GM19468 (cell line): ENCODE data around the gene GPS2.

Experiments
- ATAC-seq: cut with Tn5 transposase; IDR thresholded peaks from one replicate; pipeline ENCODE4 v1.9.1; 2021; ENCODE audit warnings: mild to moderate bottlenecking, moderate library complexity, moderate number of reproducible peaks; ENCODE audit not compliant: unreplicated experiment; ENCODE audit errors: extremely low read depth

The GPS2 gene

DNA sequence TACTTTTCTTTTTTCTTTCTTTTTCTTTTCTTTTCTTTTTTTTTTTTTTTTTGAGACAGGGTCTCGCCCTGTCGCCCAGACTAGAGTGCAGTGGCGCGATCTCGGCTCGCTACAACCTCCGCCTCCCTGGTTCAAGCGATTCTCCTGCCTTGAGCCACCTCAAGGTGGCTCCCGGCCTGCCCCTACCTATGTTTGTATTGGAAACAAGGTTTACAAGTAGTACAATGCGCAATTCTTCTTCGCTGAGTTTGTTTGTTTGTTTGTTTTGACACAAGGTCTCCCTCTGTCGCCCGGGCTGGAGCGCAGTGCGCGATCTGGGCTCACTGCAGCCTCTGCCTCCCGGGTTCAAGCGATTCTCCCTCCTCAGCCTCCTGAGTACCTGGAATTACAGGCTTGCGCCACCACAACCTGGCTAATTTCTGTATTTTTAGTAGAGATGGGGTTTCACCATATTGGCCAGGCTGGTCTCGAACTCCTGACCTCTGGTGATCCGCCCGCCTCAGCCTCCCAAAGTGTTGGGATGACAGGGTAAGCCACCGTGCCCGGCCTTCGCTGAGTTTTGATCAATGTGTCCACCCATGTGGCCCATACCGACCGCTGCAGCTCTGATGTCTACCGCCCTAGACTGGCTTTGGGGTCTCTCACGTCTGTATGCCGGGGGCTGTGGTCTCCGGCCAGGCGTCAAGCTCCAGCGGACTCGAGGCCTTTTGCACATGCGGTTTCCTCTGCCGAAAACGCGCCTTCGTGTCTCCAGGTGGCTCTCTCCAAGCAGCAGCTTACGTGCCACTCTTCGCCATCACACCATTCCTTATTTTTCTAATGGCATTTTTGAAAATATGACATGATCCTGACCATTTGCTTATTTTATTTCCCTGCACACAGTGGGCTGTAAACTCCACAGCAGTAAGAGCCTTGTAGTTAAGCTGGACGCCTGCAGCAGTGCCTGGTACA lies 19.7 kb downstream of the GPS2 start:
- no peak for ATAC-seq

DNA sequence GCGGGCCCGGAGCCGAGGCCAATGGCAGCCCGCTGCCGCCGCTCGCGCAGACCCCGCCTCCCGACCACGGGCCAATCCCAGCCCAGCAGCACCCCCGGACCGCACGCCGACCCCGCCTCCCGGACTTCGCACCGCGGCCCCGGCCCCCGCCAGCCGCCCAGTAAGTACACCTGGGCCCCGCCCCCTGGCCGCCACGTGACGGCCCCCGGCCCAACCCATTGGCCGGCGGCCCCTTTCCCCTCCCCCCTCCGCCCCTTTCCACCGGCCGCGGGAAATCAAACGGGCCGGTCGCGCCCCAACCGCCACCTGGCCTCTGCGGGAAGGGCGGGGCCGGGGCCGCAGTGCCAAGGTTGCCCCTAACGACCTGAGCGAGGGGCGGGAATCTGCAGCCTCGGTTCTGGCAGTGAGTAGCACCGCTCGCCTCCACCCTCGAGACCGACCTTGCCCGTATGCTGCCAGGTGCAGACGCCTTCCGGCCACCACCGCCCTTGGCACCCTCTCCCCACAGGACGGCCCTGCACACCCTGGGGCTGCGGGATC lies 20.5 kb downstream of the GPS2 start, which contains the start of gene YBX2:
Gene YBX2 (minus strand): TSS at position 26 of the 540 bp plus-strand sequence. CDS start 139 bp downstream, outside the sequence.
- no peak for ATAC-seq

DNA sequence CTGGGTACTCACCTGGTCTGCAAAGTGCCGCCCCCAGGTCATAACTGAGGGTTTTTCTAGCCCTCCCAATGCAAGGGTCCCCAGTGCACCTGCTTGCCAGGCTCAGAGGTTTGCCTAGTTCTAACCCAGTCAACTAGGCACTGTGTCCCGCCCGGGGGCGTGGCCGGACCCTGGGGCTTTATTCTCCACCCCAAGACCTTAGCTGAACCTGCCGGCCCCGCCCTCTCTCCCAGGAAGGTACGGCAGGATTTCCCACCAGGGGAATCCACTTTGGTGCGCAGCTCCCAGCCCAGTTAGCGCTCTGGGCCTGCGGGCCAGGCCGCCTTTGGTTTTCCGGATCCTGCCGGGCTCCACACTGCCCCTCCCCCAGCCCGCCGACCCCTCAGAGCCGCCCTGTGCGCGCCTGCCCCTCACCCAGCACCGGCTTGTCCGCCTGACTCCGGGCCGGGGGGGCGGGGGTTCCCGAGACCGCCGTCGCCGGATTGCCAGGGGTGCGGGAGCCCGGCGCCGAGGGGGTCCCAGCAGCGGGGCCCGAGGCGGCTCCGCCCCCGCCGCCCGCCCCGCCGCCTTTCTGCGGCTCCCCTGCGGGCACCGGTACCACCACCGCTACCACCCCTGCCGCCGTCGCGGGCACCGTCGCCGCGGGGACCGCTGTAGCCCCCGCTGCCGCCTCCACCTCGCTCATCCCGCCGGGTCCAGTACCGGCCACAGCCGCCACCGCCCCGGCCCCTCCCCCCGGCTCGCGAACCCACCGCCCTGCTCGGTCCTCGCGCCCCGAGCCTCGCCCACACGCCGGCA lies 21.1 kb downstream of the GPS2 start:
- ATAC-seq: no peak

DNA sequence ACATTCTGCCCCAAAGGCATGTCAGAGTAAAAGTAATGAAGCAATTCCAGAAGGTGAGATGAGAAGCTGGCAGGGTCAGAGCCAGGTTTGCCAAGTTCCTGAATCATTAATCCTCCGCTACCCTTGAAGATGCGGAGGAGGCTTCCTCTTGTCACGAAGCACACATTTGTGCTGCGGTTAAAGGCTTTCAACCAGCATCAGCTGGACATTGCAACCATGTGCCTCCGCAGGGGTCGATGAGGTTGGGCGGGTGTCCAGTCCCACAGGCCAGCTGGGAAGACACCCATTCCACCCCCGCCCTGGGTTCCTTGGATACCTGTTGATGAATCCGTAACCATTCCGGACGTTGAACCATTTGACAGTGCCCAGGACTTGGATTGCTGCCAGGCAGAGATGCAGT lies 22.0 kb downstream of the GPS2 start:
- no peak for ATAC-seq

DNA sequence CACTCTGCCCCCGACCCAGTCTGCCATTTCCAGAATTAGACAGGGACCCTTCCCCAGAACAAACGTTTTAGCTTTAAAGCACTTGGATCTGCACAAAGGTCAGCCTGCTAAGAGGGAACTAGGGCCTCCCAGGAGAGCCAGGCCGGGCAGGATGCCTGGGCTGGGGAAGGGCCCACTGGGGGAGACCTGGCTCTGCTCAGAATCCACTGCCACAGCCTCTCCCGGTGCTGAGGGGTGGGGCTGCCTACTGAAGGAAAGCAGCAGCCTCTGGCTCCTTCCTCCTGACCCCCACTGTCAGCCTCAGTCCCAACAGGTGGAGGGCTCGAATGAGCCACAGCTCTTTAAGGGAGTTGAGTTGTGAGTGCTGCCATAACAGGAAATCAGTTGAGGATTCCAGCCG lies 22.4 kb downstream of the GPS2 start:
- ATAC-seq: no peak

DNA sequence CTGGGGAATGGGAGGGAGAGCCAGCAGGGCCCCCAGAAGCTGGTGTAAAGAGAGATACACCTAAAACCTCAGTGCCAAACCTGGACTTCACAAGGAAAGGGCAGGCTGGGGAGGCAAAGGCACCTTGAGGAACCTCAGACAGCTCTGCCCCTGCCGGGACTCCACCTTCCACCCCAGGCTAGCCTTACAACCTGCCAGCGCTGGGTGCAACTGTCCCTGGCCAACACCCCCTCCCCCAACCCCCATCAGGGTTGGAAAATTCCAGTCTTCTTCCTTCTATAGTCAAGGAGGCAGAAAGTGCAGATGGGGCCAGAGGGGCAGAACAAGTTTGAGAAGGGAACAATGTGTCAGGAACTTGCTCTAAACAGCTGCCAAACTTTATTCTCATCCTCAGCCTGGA lies 23.0 kb downstream of the GPS2 start:
- ATAC-seq: no peak

DNA sequence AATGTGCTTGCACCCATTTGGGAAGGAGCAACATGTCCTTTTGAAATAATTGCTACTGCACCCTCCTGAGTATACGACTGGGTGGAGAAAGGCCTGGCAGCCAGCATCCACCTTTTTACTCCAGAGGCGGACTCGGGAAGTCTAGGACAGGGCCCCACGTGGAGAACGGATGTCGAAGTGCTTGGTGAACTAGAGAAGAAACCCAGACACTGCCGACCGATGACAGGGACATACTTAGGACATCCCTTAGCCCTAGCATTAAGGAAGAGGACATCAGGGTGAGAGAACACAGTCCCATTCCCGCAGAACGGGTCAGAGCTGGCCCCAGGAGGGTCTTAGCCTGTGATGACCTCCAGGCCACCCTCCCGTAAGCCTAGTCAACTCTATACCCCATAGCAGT lies 24.5 kb downstream of the GPS2 start:
- no peak for ATAC-seq

DNA sequence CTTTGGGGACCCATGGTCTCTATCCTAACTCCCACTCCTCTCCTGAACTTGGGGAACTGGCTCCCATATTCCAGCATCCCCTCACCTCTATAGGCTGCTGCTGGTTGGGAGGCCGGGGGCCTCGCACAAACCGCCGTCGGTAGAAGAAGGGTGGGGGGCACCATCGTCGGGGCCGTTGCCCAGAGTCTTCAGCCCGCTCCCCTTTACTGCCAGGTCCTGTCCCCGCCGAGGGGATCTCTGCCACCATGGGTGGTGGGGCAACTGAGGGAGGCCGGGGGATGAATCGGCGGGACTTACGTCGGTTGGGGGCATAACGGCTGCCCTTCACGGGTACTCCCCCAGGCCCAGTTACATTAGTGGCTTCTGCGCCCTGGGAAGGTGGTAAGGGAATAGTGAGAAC lies 25.0 kb downstream of the GPS2 start:
- ATAC-seq: no peak

DNA sequence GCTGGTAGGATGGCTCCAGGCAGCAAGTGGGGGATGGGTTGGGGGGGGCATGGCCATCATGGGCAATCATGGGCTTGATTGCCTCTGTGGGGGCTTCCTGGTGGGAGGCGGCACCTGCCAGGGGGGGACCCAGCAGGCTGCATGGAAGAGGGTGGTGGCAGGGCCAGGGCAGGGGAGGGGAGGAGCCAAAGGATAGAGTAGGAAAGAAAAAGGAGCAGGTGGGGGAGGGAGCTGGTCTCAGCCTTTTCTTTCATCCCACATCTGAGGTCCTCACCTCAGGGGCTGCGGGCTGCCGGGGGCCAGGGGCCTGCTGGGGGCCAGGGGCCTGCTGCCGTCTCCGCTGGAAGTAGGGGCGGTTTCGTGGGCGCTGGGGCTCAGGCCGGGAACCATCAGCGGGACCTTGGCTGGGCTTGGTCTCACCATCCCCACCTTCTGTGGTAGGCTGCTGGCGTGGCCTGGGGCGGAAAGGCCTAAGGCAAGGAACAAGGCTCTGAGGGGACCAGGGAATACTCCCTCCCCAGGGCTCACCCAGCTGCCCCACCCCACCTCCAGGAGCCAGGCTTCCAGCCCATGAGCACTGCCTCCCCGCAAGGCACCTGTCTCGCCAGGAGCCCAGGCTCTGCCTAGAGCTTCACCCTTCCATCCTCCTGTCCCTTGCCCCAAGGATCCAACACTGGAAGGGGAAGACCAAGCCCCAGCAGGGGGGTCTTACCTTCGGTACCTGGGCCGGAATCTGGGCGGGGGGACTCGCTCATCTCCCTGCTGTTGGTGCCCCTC lies 25.7 kb downstream of the GPS2 start:
- ATAC-seq: no peak

DNA sequence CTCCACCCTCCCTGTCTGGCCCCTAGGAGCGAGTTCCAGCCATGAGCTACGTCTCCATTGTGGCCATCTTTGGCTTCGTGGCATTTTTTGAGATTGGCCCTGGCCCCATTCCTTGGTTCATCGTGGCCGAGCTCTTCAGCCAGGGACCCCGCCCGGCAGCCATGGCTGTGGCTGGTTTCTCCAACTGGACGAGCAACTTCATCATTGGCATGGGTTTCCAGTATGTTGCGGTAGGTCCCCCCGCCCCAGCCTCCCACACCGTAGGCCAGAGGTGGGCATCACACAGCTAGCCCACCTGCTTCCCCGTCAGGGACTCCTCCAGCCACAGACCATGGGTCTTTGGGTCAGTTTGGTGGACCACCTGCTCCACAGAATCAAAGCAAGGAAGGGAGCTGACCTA lies 29.5 kb downstream of the GPS2 start:
- no peak for ATAC-seq

DNA sequence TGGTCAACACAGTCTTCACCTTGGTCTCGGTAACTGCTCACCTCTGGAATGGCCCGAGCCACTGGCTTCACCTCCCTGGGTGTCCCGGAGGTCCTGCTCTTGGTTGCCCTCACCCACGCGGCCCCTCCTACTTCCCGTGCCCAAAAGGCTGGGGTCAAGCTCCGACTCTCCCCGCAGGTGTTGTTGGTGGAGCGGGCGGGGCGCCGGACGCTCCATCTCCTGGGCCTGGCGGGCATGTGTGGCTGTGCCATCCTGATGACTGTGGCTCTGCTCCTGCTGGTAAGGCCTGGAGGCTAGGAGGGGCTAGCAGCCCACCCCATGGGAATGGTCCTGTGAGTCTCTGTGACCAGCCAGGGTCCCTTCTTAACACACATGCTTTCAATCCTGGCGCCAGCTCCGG lies 30.2 kb downstream of the GPS2 start:
- no peak for ATAC-seq

DNA sequence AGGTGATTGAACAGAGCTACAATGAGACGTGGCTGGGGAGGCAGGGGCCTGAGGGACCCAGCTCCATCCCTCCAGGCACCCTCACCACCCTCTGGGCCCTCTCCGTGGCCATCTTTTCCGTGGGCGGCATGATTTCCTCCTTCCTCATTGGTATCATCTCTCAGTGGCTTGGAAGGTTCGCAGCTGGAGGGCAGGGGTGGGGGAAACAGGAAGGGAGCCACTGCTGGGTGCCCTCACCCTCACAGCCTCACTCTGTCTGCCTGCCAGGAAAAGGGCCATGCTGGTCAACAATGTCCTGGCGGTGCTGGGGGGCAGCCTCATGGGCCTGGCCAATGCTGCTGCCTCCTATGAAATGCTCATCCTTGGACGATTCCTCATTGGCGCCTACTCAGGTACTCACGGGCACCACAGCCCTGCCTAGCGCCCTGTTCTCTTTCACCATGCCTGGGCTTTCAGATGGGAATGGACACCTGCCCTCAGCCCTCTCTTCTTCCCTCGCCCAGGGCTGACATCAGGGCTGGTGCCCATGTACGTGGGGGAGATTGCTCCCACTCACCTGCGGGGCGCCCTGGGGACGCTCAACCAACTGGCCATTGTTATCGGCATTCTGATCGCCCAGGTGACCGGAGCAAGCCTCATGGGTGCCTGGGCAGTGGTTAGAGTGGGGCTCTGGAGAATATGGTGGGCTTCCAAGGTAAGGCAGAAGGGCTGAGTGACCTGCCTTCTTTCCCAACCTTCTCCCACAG lies 31.5 kb downstream of the GPS2 start:
- no peak for ATAC-seq

DNA sequence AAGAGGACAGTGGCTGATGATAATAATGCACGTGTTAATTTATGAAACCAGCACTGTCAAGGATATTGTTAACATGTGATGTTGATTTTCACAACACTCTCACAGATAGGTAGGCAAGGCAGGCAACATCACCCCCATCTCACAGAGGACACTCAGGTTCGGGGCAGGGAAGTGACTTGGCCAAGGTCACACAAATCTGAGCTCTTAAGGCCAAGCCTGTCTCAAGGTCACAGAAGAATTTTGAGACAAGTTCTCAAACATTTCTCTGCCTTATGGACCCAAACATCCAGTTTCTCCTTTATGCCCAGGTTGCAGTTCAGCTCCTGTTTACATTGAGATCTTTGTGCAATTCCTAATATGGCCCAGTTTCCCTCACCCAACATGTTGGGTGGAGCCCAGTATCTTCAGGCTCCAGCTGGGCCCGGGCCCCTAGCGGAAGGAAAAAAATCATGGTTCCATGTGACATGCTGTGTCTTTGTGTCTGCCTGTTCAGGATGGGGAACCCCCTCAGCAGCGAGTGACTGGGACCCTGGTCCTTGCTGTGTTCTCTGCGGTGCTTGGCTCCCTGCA lies 32.3 kb downstream of the GPS2 start:
- no peak for ATAC-seq

DNA sequence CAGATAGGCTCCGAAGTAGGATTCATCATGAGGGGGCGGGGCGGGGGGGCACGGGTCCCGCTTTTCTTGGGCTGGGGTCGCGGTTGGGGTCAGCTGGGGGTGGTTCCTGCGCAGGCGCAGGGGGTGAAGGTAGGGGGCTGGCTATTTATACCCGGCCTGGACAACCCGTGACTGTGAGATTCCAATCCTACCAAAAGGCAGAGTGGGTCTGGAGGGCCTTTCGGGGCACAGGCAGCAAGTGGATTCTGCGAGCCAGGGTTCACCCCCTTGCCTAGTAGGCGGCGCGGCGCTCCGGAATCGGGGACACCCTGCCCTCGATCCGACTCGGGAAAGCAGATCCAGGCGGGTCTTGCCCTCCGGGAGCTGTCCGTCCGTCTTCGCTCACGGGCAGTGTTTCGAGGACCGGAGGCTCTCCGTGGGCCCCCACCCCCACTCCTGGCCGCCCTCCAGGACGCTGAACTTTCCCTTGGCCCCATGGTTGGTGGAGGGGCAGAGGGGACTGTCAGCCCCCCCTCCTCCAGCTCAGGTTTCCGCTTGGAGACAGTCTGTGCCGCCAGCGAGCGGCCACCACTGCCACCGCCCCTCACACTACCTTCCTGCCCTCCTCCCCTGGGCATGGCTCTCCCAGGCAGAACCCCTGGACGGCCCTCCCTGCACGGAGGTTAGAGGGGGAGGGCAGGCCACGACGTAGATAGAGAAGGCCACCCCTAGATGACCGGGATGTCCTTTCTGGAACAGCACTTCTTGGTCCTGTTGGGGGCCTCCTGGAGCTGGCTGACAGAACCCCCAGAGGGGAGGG lies 33.0 kb downstream of the GPS2 start:
- no peak for ATAC-seq

DNA sequence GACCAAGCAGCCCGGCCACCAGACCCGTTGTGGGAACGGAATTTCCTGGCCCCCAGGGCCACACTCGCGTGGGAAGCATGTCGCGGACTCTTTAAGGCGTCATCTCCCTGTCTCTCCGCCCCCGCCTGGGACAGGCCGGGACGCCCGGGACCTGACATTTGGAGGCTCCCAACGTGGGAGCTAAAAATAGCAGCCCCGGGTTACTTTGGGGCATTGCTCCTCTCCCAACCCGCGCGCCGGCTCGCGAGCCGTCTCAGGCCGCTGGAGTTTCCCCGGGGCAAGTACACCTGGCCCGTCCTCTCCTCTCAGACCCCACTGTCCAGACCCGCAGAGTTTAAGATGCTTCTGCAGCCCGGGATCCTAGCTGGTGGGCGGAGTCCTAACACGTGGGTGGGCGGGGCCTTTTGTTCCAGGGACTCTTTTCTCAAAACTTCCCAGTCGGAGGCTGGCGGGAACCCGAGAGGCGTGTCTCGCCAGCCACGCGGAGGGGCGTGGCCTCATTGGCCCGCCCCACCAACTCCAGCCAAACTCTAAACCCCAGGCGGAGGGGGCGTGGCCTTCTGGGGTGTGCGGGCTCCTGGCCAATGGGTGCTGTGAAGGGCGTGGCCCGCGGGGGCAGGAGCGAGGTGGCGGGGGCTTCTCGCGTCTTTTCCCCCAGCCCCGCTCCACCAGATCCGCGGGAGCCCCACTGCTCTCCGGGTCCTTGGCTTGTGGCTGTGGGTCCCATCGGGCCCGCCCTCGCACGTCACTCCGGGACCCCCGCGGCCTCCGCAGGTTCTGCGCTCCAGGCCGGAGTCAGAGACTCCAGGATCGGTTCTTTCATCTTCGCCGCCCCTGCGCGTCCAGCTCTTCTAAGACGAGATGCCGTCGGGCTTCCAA lies 33.8 kb downstream of the GPS2 start, which contains the start of gene SLC2A4:
Gene SLC2A4 (plus strand): TSS at position 645 of the 879 bp plus-strand sequence. CDS start 217 bp downstream, at position 862.
- no peak for ATAC-seq

DNA sequence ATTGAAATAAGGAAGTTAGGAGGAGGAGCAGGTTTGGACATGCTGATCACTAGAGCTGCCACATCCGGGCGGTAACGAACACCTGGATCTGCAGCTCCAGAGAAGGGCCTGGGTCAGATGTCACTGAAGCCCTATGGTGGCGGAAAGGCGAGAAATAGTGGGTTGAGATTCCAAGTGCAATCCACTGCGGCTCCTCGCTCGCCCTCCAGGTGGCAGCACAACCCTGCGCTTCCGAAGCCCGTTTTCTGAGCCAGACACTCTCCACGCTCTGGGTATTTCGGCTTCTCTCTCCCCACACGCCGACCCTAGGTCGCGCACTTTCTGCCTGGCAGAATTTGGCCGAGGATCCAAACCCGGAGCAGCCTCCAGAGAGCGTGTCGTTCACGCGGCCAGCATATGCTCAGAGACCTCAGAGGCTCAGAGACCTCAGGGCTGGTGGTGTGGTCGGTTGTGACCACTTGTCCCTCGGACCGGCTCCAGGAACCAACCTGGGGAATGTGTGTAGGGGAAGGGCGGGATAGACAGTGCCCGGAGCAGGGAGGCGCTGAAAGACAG lies 34.6 kb downstream of the GPS2 start:
- no peak for ATAC-seq

DNA sequence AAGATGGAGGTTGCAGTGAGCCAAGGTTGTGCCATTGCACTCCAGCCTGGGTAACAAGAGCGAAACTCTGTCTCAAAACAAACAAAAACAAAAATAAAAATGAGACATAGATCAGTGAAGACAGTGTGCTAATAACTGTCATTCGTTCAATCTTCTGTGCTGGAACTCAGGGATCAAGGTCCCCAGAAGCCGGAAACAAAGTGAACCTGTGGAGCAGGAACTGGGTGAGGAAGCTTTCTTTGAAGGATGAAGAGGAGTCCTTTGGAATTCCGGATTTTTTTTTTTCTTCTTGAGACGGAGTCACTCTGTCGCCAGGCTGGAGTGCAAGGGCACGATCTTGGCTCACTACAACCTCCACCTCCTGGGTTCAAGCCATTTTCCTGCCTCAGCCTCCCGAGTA lies 35.7 kb downstream of the GPS2 start:
- no peak for ATAC-seq
